ENCODE measurements around the gene EXOC7.
A peak's percentile ranks its signal among the peaks of the same experiment; 100 is the strongest.
"Not testable (repeated sequence)": the region's sequence is repeated elsewhere in the genome, so short reads cannot be mapped to it uniquely, and the experiment has no call there.

The EXOC7 gene

DNA sequence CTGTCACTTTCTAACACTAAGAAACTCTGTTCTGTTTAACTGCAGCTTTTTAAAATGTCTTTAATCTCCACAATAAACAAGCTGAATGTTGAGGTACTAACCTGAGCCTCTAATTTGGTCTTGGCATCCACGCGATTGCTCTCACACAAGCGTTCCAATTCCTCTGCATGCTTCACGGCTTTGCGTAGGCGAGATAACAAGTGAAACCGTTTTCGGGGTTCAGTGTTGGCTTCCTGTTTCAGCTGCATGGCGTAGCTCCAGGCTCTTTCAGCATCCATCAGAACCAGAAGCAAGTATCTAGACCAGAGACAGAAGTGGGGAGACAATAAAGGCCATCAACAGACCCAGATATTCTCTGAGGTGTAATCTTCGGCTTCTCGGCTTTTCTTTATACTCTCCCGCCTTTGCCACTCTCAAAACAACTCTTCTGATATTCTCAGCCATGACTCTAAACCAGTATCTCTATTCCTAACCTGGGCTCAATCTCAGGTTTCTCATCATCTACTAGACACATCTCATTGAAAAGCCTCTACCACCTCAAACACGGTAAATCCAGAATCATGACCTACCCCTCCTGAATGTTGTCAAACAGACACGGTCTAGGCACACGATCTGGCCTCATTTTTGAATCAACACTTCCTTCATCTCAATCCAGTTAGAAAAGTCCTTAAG lies 39.6 kb downstream of the EXOC7 start:
- peaks cover 13% of the 10 kb centered on the region for H3K79me2 ChIP-seq (ENCODE audit: control insufficient read depth, insufficient read depth, low read length, unreplicated experiment)

GRCh38 chr17:76058264-76058663 lies 45.3 kb downstream of the EXOC7 start:
- not testable (repeated sequence) for H3K4me3 ChIP-seq (ENCODE audit: low read depth, low read length); H3K79me2 ChIP-seq (ENCODE audit: control insufficient read depth, insufficient read depth, low read length, unreplicated experiment); H2AFZ ChIP-seq (ENCODE audit: low read length, unreplicated experiment); H3K27me3 ChIP-seq (ENCODE audit: insufficient read depth, low read length); H3K27ac ChIP-seq (ENCODE audit: low read depth, low read length)
- Histone ChIP-seq H3K36me3 (ENCODE audit: insufficient read depth, low read length) (peaks cover 37% of the 10 kb centered on the region), H3K4me1 (ENCODE audit: control insufficient read depth, insufficient read depth, low read length, unreplicated experiment) (peaks cover 17% of the 10 kb centered on the region)

More for the DNA sequence above, 39.6 kb downstream of the EXOC7 start:
- Histone ChIP-seq H3K4me1 (ENCODE audit: control insufficient read depth, insufficient read depth, low read length, unreplicated experiment) (no peaks in the 10 kb centered on the region), H3K4me3 (ENCODE audit: low read depth, low read length) (no peak overlapping the region), H3K27me3 (ENCODE audit: insufficient read depth, low read length) (no peaks in the 10 kb centered on the region), H3K36me3 (ENCODE audit: insufficient read depth, low read length) (peaks cover 42% of the 10 kb centered on the region), H2AFZ (ENCODE audit: low read length, unreplicated experiment) (no peak overlapping the region), H3K27ac (ENCODE audit: low read depth, low read length) (no peak overlapping the region)

DNA sequence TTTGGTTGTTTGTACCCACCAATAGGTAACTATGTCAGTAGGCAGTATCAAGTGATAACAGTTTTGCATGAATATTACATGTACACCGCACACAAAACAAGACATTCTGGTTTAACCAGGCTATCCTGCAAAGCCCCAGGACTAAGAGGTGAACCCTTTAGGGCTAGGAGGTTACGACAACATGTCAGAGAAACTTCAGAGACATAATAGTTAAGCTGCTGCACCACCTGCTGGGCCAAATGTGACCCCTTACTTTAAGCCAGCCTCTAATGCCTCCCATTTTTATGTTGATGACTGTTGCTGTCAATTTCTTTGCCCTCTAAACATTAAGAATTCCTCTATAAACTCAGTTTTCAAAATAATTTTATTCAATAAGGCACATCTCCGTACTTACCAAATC lies 46.7 kb downstream of the EXOC7 start:
- peaks cover 3% of the 10 kb centered on the region for H3K79me2 ChIP-seq (ENCODE audit: control insufficient read depth, insufficient read depth, low read length, unreplicated experiment)
- H2AFZ ChIP-seq (ENCODE audit: low read length, unreplicated experiment), result no peak overlapping the region
- peaks cover 19% of the 10 kb centered on the region for H3K4me1 ChIP-seq (ENCODE audit: control insufficient read depth, insufficient read depth, low read length, unreplicated experiment)
- peaks cover 38% of the 10 kb centered on the region for H3K36me3 ChIP-seq (ENCODE audit: insufficient read depth, low read length)
- no peak overlapping the region for H3K4me3 ChIP-seq (ENCODE audit: low read depth, low read length)
- no peak overlapping the region for H3K27ac ChIP-seq (ENCODE audit: low read depth, low read length)
- no peaks in the 10 kb centered on the region for H3K27me3 ChIP-seq (ENCODE audit: insufficient read depth, low read length)

DNA sequence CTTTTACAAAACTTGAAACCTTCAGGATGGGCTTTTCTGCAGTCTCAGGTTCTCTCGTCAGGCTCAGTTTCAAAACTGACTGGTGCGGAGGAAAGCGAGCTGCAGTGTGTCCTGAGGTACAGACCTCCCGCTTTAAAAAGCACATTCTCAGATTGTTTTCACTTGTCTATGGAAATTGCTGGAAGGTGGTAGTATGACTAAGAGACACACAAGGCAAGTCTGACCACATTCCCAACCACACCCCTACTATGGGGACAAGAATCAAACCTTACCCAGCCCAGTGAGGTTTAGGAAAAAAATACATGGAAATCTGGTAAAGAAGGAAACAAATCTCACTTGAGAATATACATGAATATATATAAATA lies 49.5 kb downstream of the EXOC7 start:
- H3K4me3 ChIP-seq (ENCODE audit: low read depth, low read length), result peak overlapping the region; percentile 48; the same call in 1 of the 2 replicates
- peak overlapping the region; percentile 86 for H3K27ac ChIP-seq (ENCODE audit: low read depth, low read length)
- peaks cover 26% of the 10 kb centered on the region for H3K36me3 ChIP-seq (ENCODE audit: insufficient read depth, low read length)

DNA sequence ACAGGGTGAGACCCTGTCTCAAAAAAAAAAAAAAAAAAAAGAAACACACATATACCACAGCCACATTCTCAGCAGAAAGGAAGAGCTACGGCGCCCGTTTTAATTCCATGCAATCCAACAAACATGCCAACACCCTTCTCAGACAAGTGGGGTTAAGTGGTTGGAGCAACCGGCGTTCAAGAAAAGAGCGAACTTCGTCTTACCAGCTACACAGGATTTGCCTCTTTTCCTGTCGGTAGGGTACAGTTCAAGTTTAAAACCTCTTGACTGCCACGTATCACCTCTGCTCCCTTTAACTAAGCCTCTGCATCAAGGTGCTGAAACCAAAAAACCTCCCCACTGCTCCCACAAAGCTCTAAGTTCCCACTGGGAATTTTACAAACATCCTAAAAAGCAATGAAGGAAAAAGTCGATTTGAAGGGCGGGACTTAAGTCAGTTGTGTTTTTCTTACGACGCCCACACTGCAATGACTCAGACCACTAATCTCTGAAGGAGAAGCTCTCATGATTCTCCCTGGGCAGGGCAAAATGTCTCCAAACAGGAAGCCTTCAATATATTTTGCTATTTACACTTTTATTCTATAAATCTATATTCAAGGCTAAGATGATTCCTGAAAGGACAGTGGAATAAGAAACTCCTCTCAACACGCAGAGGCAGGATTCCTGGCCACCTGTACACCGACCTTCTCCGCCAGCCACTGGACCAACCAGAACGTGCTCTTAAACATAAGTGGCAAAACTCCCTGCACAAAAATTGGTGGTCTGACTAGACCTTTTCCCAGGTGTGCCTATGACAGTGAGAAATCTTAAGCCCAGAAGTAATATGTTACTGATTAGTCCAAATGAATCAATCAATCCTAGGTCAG lies 50.1 kb downstream of the EXOC7 start:
- Histone ChIP-seq H3K27me3 (ENCODE audit: insufficient read depth, low read length) (no peaks in the 10 kb centered on the region), H2AFZ (ENCODE audit: low read length, unreplicated experiment) (no peak overlapping the region), H3K27ac (ENCODE audit: low read depth, low read length) (peak overlapping the region; percentile 86), H3K79me2 (ENCODE audit: control insufficient read depth, insufficient read depth, low read length, unreplicated experiment) (peaks cover 13% of the 10 kb centered on the region), H3K4me1 (ENCODE audit: control insufficient read depth, insufficient read depth, low read length, unreplicated experiment) (peaks cover 28% of the 10 kb centered on the region), H3K36me3 (ENCODE audit: insufficient read depth, low read length) (peaks cover 26% of the 10 kb centered on the region), H3K4me3 (ENCODE audit: low read depth, low read length) (peak overlapping the region; percentile 48; the same call in 1 of the 2 replicates)

More for the DNA sequence above, 49.5 kb downstream of the EXOC7 start:
- peaks cover 12% of the 10 kb centered on the region for H3K79me2 ChIP-seq (ENCODE audit: control insufficient read depth, insufficient read depth, low read length, unreplicated experiment)
- H2AFZ ChIP-seq (ENCODE audit: low read length, unreplicated experiment), result no peak overlapping the region
- H3K27me3 ChIP-seq (ENCODE audit: insufficient read depth, low read length), result no peaks in the 10 kb centered on the region
- peaks cover 22% of the 10 kb centered on the region for H3K4me1 ChIP-seq (ENCODE audit: control insufficient read depth, insufficient read depth, low read length, unreplicated experiment)

DNA sequence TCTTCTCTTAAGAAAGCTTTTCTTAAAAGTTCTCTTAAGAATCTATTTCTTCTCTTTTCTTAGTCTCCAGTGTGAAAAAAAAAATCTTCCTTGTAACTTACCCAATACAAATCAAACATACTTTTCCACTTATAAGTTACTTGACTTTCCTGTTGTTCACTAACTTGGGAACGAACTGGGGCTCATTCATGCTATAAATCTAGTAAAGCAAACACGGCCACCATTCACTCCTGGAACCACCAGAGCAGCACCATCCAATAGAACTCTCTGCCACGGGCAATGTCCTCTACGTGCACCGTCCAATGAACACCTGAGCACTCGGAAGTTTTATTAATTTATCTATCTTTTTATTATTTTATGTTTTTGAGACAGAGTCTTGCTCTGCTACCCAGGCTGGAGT lies 52.0 kb downstream of the EXOC7 start:
- H2AFZ ChIP-seq (ENCODE audit: low read length, unreplicated experiment), result no peak overlapping the region
- no peak overlapping the region for H3K4me3 ChIP-seq (ENCODE audit: low read depth, low read length)
- no peak overlapping the region for H3K27ac ChIP-seq (ENCODE audit: low read depth, low read length)
- H3K36me3 ChIP-seq (ENCODE audit: insufficient read depth, low read length), result peaks cover 28% of the 10 kb centered on the region; the same call in 1 of the 2 replicates
- no peaks in the 10 kb centered on the region for H3K27me3 ChIP-seq (ENCODE audit: insufficient read depth, low read length)
- H3K79me2 ChIP-seq (ENCODE audit: control insufficient read depth, insufficient read depth, low read length, unreplicated experiment), result peaks cover 16% of the 10 kb centered on the region
- H3K4me1 ChIP-seq (ENCODE audit: control insufficient read depth, insufficient read depth, low read length, unreplicated experiment), result peaks cover 32% of the 10 kb centered on the region

- Histone ChIP-seq H3K4me1 (ENCODE audit: control insufficient read depth, insufficient read depth, low read length, unreplicated experiment) (peaks cover 32% of the 10 kb centered on the region), H3K27ac (ENCODE audit: low read depth, low read length) (no peak overlapping the region), H3K79me2 (ENCODE audit: control insufficient read depth, insufficient read depth, low read length, unreplicated experiment) (peaks cover 16% of the 10 kb centered on the region), H3K27me3 (ENCODE audit: insufficient read depth, low read length) (no peaks in the 10 kb centered on the region), H2AFZ (ENCODE audit: low read length, unreplicated experiment) (no peak overlapping the region), H3K36me3 (ENCODE audit: insufficient read depth, low read length) (peaks cover 28% of the 10 kb centered on the region; the same call in 1 of the 2 replicates), H3K4me3 (ENCODE audit: low read depth, low read length) (no peak overlapping the region)
Measured at GRCh38 chr17:76050538-76051467, 52.8 kb downstream of the EXOC7 start.

DNA sequence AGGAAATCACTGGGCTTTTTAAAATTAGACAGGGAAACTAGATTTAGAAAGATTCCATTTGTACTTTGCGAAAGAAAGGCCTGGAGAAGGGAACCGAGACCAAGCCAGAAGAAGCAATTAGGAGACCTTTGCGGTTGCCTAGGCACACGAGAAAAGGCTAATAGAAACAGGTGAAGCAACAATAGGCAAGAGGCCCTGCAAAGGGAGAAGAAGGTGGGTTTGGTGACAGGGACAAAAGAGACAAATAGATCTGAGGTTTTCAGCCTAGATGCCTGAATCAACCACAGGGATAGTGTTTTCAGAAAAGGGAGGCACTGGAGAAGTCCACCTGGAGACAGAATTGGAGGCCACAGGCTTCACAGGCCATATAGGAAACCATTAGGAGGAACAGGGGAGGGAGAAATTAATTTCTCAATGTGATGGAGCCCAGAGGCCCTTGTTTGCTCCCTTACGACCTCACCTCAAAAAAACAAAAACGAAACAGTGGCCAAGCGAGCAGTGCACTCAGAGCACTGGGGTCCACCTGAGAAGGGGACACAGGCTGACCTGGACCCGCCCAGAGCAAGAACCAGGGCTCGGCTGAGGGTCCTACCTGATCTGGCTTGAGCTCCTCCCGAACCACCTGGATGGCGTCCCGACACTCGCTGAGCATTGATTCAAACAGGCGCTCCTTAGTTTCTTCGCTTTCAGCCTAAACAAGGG lies 53.6 kb downstream of the EXOC7 start:
- Histone ChIP-seq H3K36me3 (ENCODE audit: insufficient read depth, low read length) (peaks cover 30% of the 10 kb centered on the region; the same call in 1 of the 2 replicates), H2AFZ (ENCODE audit: low read length, unreplicated experiment) (no peak overlapping the region), H3K27ac (ENCODE audit: low read depth, low read length) (no peak overlapping the region), H3K4me1 (ENCODE audit: control insufficient read depth, insufficient read depth, low read length, unreplicated experiment) (peaks cover 32% of the 10 kb centered on the region), H3K79me2 (ENCODE audit: control insufficient read depth, insufficient read depth, low read length, unreplicated experiment) (peaks cover 16% of the 10 kb centered on the region), H3K27me3 (ENCODE audit: insufficient read depth, low read length) (no peaks in the 10 kb centered on the region), H3K4me3 (ENCODE audit: low read depth, low read length) (no peak overlapping the region)

GRCh38 chr17:76049239-76049638 lies 54.3 kb downstream of the EXOC7 start:
- H3K4me1 ChIP-seq (ENCODE audit: control insufficient read depth, insufficient read depth, low read length, unreplicated experiment), result peaks cover 25% of the 10 kb centered on the region
- peaks cover 16% of the 10 kb centered on the region for H3K79me2 ChIP-seq (ENCODE audit: control insufficient read depth, insufficient read depth, low read length, unreplicated experiment)
- no peaks in the 10 kb centered on the region for H3K27me3 ChIP-seq (ENCODE audit: insufficient read depth, low read length)
- peaks cover 33% of the 10 kb centered on the region; the same call in 1 of the 2 replicates for H3K36me3 ChIP-seq (ENCODE audit: insufficient read depth, low read length)
- peak overlapping the region; percentile 53; the same call in 1 of the 2 replicates for H3K27ac ChIP-seq (ENCODE audit: low read depth, low read length)
- H2AFZ ChIP-seq (ENCODE audit: low read length, unreplicated experiment), result no peak overlapping the region
- H3K4me3 ChIP-seq (ENCODE audit: low read depth, low read length), result no peak overlapping the region
